ENCODE data around the gene JPH4. TPM values are rescaled to one million over a fixed set of nuclear protein-coding genes. Genes with fewer than 3 reads are reported as not detected.
A peak's percentile ranks its signal among the peaks of the same experiment; 100 is the strongest.
"Not testable (repeated sequence)": the region's sequence is repeated elsewhere in the genome, so short reads cannot be mapped to it uniquely, and the experiment has no call there.

Gene JPH4
- total and polyA plus RNA-seq, 7 donors: 0.01 to 0.62 (median 0.13) TPM

DNA sequence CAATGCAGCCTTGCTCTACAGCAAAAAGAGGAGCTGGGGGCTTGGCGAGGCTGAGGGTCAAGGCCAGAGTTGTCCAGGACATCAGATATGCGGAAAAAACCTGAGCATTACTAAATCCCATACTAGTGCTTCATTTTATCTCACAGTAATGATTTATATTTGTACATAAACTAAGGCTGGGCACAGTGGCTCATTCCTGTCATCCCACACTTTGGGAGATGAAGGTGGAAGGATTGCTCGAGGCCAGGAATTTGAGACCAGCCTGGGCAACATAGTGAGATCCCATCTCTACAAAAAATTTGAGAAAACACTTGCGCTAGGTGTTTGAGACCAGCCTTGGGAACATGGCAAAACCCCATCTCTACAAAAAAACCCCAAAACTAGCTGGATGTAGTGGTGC lies 11.6 kb upstream of the JPH4 start:
- TF ChIP-seq, protein P1, sequence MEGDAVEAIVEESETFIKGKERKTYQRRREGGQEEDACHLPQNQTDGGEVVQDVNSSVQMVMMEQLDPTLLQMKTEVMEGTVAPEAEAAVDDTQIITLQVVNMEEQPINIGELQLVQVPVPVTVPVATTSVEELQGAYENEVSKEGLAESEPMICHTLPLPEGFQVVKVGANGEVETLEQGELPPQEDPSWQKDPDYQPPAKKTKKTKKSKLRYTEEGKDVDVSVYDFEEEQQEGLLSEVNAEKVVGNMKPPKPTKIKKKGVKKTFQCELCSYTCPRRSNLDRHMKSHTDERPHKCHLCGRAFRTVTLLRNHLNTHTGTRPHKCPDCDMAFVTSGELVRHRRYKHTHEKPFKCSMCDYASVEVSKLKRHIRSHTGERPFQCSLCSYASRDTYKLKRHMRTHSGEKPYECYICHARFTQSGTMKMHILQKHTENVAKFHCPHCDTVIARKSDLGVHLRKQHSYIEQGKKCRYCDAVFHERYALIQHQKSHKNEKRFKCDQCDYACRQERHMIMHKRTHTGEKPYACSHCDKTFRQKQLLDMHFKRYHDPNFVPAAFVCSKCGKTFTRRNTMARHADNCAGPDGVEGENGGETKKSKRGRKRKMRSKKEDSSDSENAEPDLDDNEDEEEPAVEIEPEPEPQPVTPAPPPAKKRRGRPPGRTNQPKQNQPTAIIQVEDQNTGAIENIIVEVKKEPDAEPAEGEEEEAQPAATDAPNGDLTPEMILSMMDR (IDR thresholded peaks at IDR 0.05): no peak
- Histone ChIP-seq H3K27ac (no peak overlapping the region), H3K4me1 (no peaks in the 10 kb centered on the region), H3K9me3 (no peaks in the 10 kb centered on the region), H3K4me3 (no peak overlapping the region), H3K36me3 (ENCODE audit: insufficient read depth in 1 of 2, low read depth in 1 of 2) (no peaks in the 10 kb centered on the region), H3K27me3 (ENCODE audit: insufficient read depth in 3 of 3, low read length in 2 of 3) (peaks cover 0 to 9% (median 0%) of the 10 kb centered on the region in 3 donors)
- ATAC-seq (no peak), DNase-seq (no peak)
- intact Hi-C loops (cut with DNase I): loop anchor here in 1 of 2 donors (5.0 kb wide), 1 partner anchor 337 kb away; no protein-coding TSS in a partner anchor
- 83 to 86% (median 86%) methylated on average over 4 of the region's 4 CpGs for WGBS, 3 donors

DNA sequence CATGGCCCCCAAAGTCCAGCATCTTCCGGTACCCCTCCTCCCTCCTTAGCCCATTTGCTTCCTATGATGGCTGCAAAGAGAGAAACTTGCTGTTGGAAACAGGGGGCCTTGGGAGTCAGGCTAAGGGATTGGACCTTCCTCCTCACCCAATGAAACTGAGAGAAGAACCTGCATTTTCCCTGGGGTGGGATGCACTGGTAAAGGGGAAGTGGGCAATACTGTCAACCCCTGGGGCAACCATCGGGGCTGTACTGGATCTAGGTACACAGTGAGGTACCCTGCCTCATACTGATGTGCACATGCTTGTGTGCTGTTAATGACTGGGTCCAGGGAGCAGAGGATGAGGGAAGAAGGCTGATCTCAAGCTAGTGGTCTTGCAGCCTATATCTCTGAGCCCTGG lies 11.0 kb upstream of the JPH4 start:
- Histone ChIP-seq H3K27ac (no peak overlapping the region), H3K9me3 (no peaks in the 10 kb centered on the region), H3K27me3 (ENCODE audit: insufficient read depth in 3 of 3, low read length in 2 of 3) (peaks cover 0 to 9% (median 0%) of the 10 kb centered on the region in 3 donors), H3K36me3 (ENCODE audit: insufficient read depth in 1 of 2, low read depth in 1 of 2) (no peaks in the 10 kb centered on the region), H3K4me1 (no peaks in the 10 kb centered on the region), H3K4me3 (no peak overlapping the region)
- DNase-seq (no peak), ATAC-seq (no peak)
- intact Hi-C loops (cut with DNase I): loop anchor here in 1 of 2 donors (5.0 kb wide), 1 partner anchor 338 kb away; no protein-coding TSS in a partner anchor
- TF ChIP-seq, protein P1 (IDR thresholded peaks at IDR 0.05): no peak
- WGBS, 3 donors: 80 to 93% (median 93%) methylated on average over 2 of the region's 2 CpGs

DNA sequence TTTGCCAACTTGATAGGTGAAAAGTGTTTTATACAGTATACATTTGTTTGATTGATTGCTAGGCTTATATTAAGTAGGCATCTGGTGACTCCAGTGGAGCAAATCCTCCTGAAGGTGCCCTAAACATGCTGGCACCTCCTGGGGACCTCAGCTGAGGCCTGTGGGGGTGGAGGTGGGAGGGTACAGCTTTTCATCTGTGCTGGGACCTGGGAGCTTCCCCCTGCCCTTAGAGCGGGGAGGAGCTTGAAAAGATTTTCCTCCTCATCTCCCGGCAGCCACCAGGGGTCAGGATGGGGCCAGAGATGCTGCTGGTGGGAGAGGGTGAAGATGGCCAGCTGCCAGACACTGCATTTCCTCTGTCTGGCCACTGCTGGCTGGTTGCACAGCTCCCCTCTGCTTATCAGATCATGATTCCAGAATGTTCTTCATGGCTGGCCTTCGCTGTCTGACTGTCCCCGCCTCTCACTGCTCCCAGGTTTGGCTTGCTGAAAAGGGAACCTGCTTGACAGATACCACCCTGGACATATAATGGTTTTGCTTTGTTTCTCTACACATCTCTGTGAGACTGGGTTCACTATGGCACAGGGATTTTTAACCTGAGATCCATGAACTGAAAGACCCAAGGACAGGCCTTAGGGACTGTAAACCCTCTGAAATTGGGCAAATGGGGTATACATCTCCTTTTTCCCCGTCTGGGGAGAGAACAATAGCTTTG lies 10.5 kb upstream of the JPH4 start:
- TF ChIP-seq, protein P1 (IDR thresholded peaks at IDR 0.05): peak; percentile 49
- 18 to 19% (median 18%) methylated on average over 5 of the region's 5 CpGs for WGBS, 3 donors
- H3K36me3 ChIP-seq (ENCODE audit: insufficient read depth in 1 of 2, low read depth in 1 of 2): no peaks in the 10 kb centered on the region
- DNase-seq: peak; percentile 81 to 89
- H3K27ac ChIP-seq: no peak overlapping the region
- intact Hi-C loops (cut with DNase I): no loop called here
- no peaks in the 10 kb centered on the region for H3K9me3 ChIP-seq
- peak; percentile 70 to 85 (median 76) for ATAC-seq
- H3K27me3 ChIP-seq (ENCODE audit: insufficient read depth in 3 of 3, low read length in 2 of 3): peaks cover 0 to 9% (median 0%) of the 10 kb centered on the region in 3 donors
- no peak overlapping the region for H3K4me3 ChIP-seq
- H3K4me1 ChIP-seq: no peaks in the 10 kb centered on the region

DNA sequence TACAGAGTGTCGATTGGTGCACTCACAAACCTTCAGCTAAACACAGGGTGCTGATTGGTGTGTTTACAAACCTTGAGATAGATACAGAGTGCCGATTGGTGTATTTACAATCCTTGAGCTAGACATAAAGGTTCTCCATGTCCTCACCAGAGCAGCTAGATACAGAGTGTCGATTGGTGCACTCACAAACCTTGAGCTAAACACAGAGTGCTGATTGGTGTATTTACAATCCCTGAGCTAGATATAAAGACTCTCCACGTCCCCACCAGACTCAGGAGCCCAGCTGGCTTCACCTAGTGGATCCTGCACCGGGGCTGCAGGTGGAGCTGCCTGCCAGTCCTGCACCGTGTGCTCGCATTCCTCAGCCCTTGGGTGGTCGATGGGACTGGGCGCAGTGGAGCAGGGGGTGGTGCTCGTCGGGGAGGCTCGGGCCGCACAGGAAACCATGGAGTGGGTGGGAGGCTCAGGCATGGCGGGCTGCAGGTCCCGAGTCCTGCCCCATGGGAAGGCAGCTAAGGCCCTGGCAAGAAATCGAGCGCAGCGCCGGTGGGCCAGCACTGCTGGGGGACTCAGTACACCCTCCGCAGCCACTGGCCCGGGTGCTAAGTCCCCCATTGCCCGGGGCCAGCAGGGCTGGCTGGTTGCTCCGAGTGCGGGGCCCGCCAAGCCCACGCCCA lies 6.1 kb upstream of the JPH4 start:
- DNase-seq; intact Hi-C loops (cut with DNase I); ATAC-seq; H3K4me3 ChIP-seq; H3K27ac ChIP-seq; H3K4me1 ChIP-seq; H3K36me3 ChIP-seq (ENCODE audit: insufficient read depth in 1 of 2, low read depth in 1 of 2); H3K9me3 ChIP-seq: not testable (repeated sequence)
- peaks cover 0 to 33% (median 12%) of the 10 kb centered on the region in 3 donors for H3K27me3 ChIP-seq (ENCODE audit: insufficient read depth in 3 of 3, low read length in 2 of 3)
- 89 to 91% (median 91%) methylated on average over 14 to 25 of the region's 26 CpGs for WGBS, 3 donors

DNA sequence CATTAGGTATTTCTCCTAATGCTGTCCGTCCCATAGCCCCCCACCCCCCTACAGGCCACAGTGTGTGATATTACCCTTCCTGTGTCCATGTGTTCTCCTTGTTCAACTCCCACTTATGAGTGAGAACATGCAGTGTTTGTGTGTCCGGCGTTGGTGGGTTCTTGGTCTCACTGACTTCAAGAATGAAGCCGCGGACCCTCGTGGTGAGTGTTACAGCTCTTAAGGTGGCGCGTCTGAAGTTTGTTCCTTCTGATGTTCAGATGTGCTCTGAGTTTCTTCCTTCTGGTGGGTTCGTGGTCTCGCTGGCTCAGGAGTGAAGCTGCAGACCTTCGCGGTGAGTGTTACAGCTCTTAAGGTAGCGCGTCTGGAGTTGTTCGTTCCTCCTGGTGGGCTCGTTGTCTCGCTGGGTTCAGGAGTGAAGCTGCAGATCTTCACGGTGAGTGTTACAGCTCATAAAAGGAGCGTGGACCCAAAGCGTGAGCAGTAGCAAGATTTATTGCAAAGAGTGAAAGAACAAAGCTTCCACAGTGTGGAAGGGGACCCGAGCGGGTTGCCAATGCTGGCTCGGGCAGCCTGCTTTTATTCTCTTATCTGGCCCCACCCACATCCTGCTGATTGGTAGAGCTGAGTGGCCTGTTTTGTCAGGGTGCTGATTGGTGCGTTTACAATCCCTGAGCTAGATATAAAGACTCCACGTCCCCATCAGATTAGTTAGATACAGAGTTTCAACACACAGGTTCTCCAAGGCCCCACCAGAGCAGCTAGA lies 5.4 kb upstream of the JPH4 start:
- H3K27ac ChIP-seq; intact Hi-C loops (cut with DNase I); DNase-seq; H3K4me3 ChIP-seq; H3K36me3 ChIP-seq (ENCODE audit: insufficient read depth in 1 of 2, low read depth in 1 of 2); ATAC-seq; H3K9me3 ChIP-seq; H3K4me1 ChIP-seq: not testable (repeated sequence)
- H3K27me3 ChIP-seq (ENCODE audit: insufficient read depth in 3 of 3, low read length in 2 of 3): peaks cover 0 to 40% (median 12%) of the 10 kb centered on the region in 3 donors
- WGBS, 3 donors: 58 to 62% (median 60%) methylated on average over 24 to 25 of the region's 25 CpGs

Measured in psoas muscle (tissue), 8 donors.